Endothelial cell of umbilical vein (primary cell): Measurements from ENCODE around the gene EBF4.

Experiments
- EZH2 ChIP-seq: IDR thresholded peaks from 2 replicates; pipeline ENCODE4 v1.6.1; 2012; ENCODE audit warnings: borderline replicate concordance, low read depth, mild to moderate bottlenecking, moderate library complexity, low read length, inconsistent platforms; ENCODE audit not compliant: severe bottlenecking
- GATA2 ChIP-seq: IDR thresholded peaks from 2 replicates; pipeline ENCODE4 v1.7.0; 2011; ENCODE audit warnings: low read depth, mild to moderate bottlenecking, moderate library complexity, mixed read lengths, low read length; ENCODE audit not compliant: insufficient read length, insufficient read depth
- POLR2AphosphoS5 ChIP-seq: IDR thresholded peaks from 2 replicates; pipeline ENCODE4 v1.6.1; 2012; ENCODE audit warnings: low read depth, mild to moderate bottlenecking, control low read depth, low read length, moderate library complexity; ENCODE audit not compliant: insufficient read depth
- TF ChIP-seq, protein P1 (sequence below), 2 donors: IDR thresholded peaks; 1 replicate in 1 of 2; 2 replicates in 1 of 2; pipeline ENCODE4 v1.5.1; 2011; ENCODE audit warnings: low read length in 2 of 2, mild to moderate bottlenecking in 2 of 2, moderate library complexity in 2 of 2, control low read depth in 1 of 2, inconsistent platforms in 1 of 2, low read depth in 1 of 2; ENCODE audit not compliant: insufficient read depth in 1 of 2; ENCODE audit errors: extremely low read depth in 1 of 2

DNA sequence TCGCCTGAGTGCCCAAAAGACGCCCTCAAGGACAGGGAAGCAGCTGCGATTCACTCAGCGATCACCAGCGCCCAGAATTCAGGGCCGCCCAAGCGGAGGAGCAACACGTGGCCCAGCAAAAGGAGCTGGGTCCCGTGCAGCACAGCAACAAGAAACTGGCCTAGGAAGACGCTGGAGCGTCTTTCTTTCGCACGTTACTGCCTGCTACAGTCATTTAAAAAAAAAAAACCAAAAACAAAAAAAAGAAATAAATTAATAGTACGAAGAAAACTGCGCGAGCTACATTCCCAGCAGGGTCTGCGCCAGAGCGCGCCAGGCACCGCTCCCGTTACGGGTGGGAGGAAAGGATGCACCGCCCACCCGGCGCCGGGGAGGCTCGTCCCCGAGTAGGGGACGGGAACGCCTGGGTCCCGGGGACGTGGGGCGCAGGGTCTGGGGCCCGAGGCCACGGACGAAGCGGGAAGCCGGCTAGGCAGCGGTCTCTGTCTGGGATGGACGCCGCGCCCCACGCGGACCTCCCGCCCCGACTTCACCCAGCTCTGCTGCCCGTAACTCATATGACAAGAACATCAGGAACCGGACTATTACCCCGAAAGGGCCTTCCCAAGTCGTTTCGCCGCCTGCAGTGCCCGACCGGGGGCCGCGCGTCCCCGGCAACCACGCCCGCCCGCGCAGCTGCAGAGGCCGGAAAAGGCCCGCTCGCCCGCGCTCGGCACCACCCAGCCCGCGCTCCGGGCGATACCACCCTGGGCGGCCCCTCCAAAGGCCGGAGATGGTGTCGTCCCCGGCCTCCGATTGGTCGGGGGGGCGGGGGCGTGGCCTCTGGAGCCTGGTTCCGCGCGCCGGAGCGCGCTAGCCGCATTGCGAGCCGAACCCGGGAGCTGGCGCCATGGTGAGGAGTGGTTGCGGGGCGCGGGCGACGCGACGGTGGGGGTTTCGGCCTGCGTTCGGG, 40.5 kb upstream of the EBF4 start, which contains the start of gene NOP56:
- TF ChIP-seq, protein P1, sequence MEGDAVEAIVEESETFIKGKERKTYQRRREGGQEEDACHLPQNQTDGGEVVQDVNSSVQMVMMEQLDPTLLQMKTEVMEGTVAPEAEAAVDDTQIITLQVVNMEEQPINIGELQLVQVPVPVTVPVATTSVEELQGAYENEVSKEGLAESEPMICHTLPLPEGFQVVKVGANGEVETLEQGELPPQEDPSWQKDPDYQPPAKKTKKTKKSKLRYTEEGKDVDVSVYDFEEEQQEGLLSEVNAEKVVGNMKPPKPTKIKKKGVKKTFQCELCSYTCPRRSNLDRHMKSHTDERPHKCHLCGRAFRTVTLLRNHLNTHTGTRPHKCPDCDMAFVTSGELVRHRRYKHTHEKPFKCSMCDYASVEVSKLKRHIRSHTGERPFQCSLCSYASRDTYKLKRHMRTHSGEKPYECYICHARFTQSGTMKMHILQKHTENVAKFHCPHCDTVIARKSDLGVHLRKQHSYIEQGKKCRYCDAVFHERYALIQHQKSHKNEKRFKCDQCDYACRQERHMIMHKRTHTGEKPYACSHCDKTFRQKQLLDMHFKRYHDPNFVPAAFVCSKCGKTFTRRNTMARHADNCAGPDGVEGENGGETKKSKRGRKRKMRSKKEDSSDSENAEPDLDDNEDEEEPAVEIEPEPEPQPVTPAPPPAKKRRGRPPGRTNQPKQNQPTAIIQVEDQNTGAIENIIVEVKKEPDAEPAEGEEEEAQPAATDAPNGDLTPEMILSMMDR (IDR thresholded peaks at IDR 0.05; ENCODE audit: extremely low read depth in 1 of 2, insufficient read depth in 1 of 2, low read depth in 1 of 2, low read length in 2 of 2), result no peak
- no peak for TF ChIP-seq POLR2AphosphoS5
- no peak for TF ChIP-seq EZH2
- TF ChIP-seq GATA2, result no peak
